ENCODE measurements around the gene RAPGEF4. TPM values are rescaled to one million over a fixed set of nuclear protein-coding genes. Genes with fewer than 3 reads are reported as not detected.

The RAPGEF4 gene
- total RNA-seq, 1 experiment from 2014 or later: not detected

DNA sequence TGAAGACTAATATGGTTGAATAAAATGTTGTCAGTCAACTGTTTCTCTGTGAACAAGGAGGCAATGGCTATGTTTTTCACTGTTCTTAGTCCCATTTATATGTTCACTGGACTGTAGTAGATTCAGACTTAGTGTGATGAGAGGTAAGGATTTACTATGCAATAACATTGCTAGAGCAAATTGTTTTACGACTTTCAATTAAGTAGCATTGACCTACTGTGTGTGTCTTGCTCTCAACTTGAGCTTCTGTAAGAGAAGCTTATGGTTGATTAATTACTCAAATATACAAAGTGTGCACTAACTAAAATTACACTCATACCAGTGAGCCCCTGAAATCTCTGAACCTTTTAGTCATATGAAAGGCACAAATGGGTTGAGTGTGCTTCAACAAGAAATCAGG is 168.6 kb downstream of the RAPGEF4 start:
- TF ChIP-seq EZH2 (IDR thresholded peaks at IDR 0.05; ENCODE audit: low read depth): no peak
- TF ChIP-seq, protein P1, sequence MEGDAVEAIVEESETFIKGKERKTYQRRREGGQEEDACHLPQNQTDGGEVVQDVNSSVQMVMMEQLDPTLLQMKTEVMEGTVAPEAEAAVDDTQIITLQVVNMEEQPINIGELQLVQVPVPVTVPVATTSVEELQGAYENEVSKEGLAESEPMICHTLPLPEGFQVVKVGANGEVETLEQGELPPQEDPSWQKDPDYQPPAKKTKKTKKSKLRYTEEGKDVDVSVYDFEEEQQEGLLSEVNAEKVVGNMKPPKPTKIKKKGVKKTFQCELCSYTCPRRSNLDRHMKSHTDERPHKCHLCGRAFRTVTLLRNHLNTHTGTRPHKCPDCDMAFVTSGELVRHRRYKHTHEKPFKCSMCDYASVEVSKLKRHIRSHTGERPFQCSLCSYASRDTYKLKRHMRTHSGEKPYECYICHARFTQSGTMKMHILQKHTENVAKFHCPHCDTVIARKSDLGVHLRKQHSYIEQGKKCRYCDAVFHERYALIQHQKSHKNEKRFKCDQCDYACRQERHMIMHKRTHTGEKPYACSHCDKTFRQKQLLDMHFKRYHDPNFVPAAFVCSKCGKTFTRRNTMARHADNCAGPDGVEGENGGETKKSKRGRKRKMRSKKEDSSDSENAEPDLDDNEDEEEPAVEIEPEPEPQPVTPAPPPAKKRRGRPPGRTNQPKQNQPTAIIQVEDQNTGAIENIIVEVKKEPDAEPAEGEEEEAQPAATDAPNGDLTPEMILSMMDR (conservative IDR thresholded peaks at IDR 0.05): no peak
- Histone ChIP-seq H3K9me2 (ENCODE audit: insufficient read depth) (no peaks in the 10 kb centered on the region), H3K4me2 (no peak overlapping the region), H3F3A (ENCODE audit: insufficient read depth, low read depth) (no peaks in the 10 kb centered on the region), H3K4me3 (no peak overlapping the region), H4K20me1 (ENCODE audit: insufficient read depth) (no peaks in the 10 kb centered on the region), H3K79me2 (ENCODE audit: low read depth) (no peaks in the 10 kb centered on the region), H3K9me3 (ENCODE audit: insufficient read depth, low read depth) (no peaks in the 10 kb centered on the region), H3K27me3 (ENCODE audit: insufficient read depth, low read depth) (no peaks in the 10 kb centered on the region), H3K27ac (no peak overlapping the region), H3K36me3 (ENCODE audit: low read depth) (no peaks in the 10 kb centered on the region), H2AFZ (no peak overlapping the region), H3K4me1 (replicated peaks; ENCODE audit: insufficient read depth) (no peaks in the 10 kb centered on the region)
- DNase-seq: no peak
- ChIA-PET POLR2A (ENCODE audit: unreplicated experiment) (no interaction called here), CTCF (interaction anchor here (1.2 kb wide), 1 partner anchor 27 kb away, joined by 8 read pairs; no protein-coding TSS in a partner anchor)
- BruUV-seq (replicated peaks): no TSS peak
- intact Hi-C loops (cut with micrococcal nuclease; ENCODE audit: unreplicated experiment): no loop called here

DNA sequence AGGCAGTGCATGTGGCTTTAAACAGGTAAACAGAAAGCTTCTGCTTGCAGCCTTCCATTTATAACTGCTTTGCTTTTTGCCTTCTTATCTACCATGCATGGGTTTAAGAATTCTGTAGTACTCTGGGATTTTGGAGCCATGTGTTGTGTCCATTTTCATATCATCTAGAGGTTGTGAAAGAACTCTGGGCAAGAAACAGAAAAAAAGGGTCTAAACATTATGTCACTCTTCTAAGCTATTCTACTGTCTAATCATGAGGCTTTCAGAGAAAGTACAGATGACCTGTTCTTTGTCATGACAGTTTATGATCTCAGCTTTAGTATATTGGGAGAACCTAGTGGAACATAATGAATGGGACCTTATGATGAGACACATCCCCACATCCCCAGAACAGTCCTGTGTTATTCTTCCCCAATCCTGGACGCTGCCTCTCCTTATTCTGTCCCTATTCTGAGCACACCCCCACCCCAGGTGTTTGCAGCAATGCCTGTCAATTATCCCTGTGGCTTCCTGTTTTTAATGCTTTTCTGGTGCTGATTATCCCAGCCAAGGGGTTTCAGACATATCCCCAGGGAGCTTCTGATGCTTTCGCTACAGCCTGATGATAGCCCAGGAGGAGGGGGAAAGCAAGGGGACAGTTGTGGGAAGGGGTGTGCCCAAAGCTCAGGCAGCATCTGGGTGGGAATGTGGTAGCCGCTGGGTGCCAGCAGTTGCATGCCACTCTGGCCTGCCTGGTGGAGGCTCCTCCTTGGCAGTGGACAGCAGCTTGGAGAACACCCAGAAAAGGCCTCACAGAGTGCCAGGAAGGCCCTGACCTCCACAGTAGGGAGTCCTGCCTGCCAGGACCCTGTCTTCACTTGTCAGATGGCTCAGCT is 170.5 kb downstream of the RAPGEF4 start:
- ChIA-PET POLR2A (ENCODE audit: unreplicated experiment) (no interaction called here), CTCF (no interaction called here)
- Histone ChIP-seq H3K4me2 (no peak overlapping the region), H3K79me2 (ENCODE audit: low read depth) (no peaks in the 10 kb centered on the region), H3K36me3 (ENCODE audit: low read depth) (no peaks in the 10 kb centered on the region), H3K9me2 (ENCODE audit: insufficient read depth) (no peaks in the 10 kb centered on the region), H3K27ac (no peak overlapping the region), H3K4me1 (replicated peaks; ENCODE audit: insufficient read depth) (no peaks in the 10 kb centered on the region), H3K27me3 (ENCODE audit: insufficient read depth, low read depth) (no peaks in the 10 kb centered on the region), H3F3A (ENCODE audit: insufficient read depth, low read depth) (no peaks in the 10 kb centered on the region), H2AFZ (no peak overlapping the region), H4K20me1 (ENCODE audit: insufficient read depth) (no peaks in the 10 kb centered on the region), H3K9me3 (ENCODE audit: insufficient read depth, low read depth) (no peaks in the 10 kb centered on the region), H3K4me3 (no peak overlapping the region)
- no TSS peak for BruUV-seq (replicated peaks)
- no peak for DNase-seq
- intact Hi-C loops (cut with micrococcal nuclease; ENCODE audit: unreplicated experiment): no loop called here
- TF ChIP-seq EZH2 (IDR thresholded peaks at IDR 0.05; ENCODE audit: low read depth): no peak
- TF ChIP-seq, protein P1 (conservative IDR thresholded peaks at IDR 0.05): no peak

DNA sequence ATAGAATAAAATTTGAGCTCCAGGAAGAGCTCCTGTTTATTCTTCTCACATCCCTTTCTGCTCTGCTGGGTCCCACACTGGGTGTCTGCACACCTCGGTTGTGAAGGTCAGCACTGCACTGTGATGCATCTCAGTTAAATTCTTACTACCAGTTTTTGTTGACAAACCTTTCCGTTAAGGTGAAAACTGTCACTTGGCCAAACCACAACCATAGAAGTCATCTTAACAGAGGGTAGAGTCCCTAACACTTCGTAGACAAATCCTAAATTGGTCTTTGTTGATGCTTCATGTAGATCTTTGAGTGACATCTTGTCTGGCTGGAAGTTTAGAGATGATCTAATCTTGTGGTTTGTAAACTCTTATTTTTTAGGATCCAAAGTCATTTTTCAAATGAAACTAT is 172.6 kb downstream of the RAPGEF4 start:
- TF ChIP-seq, protein P1 (conservative IDR thresholded peaks at IDR 0.05): no peak
- no peak for TF ChIP-seq EZH2 (IDR thresholded peaks at IDR 0.05; ENCODE audit: low read depth)
- H3K9me3 ChIP-seq (ENCODE audit: insufficient read depth, low read depth): no peaks in the 10 kb centered on the region
- no peak overlapping the region for H3K4me3 ChIP-seq
- POLR2A ChIA-PET (ENCODE audit: unreplicated experiment): interaction anchor here (0.7 kb wide), 2 partner anchors 8 to 1492 kb away, joined by 3 read pairs; no protein-coding TSS in a partner anchor
- no peaks in the 10 kb centered on the region for H3K36me3 ChIP-seq (ENCODE audit: low read depth)
- no TSS peak for BruUV-seq (replicated peaks)
- H3K27ac ChIP-seq: no peak overlapping the region
- H2AFZ ChIP-seq: no peak overlapping the region
- no peaks in the 10 kb centered on the region for H3K4me1 ChIP-seq (replicated peaks; ENCODE audit: insufficient read depth)
- no peaks in the 10 kb centered on the region for H4K20me1 ChIP-seq (ENCODE audit: insufficient read depth)
- H3K27me3 ChIP-seq (ENCODE audit: insufficient read depth, low read depth): no peaks in the 10 kb centered on the region
- intact Hi-C loops (cut with micrococcal nuclease; ENCODE audit: unreplicated experiment): no loop called here
- CTCF ChIA-PET: no interaction called here
- no peaks in the 10 kb centered on the region for H3K79me2 ChIP-seq (ENCODE audit: low read depth)
- no peaks in the 10 kb centered on the region for H3F3A ChIP-seq (ENCODE audit: insufficient read depth, low read depth)
- no peak overlapping the region for H3K4me2 ChIP-seq
- no peaks in the 10 kb centered on the region for H3K9me2 ChIP-seq (ENCODE audit: insufficient read depth)
- no peak for DNase-seq
